SK-N-MC (cell line): ENCODE results near the gene TLE2.

Experiments used
- EZH2 ChIP-seq: fragments of 200-600 bp; sonication (generic); IDR thresholded peaks from one replicate; pipeline ENCODE4 v1.6.1; 2017; ENCODE audit warnings: antibody characterized with exemption
- POLR2AphosphoS5 ChIP-seq: IDR thresholded peaks from 2 replicates; pipeline ENCODE4 v1.6.1; 2012; ENCODE audit warnings: mild to moderate bottlenecking, low read depth, low read length, borderline replicate concordance

DNA sequence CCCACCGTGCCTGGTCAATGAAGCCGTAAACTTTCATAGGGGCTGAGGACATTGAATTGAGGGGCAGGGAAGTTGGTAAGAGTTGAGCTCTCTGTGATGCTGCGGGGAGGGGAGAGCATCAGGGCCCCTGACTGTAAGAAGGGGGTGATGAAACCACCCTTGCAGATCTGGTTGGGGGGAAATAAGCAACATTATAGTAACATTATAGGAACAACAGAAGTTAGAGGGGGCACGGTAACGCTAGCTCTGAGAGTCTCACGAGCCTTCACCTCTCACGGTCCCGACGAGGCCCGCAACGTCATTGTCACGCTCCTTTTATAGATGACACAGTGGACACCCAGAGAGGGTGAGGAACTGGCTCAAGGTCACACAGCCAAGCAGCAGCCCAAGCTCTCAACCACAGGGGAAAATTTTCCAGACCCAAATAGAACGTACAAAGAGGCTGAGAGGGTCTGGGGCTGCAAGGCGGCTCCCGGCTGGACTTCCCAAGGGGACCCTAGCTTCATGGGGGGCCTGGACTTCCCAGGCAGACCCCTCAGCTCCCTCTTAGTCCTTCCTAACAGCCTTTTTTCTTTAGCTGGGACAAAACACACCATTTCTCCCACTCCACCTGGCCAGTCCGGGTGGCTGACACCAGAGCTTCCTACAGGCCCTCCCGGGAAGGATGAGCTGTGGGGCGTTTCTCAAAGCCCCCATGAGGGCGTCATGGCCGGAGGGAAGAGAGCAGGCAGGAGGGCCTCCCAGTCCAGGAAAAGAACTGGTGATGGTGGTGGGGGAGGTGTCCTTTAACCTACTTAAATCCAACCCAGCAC is 29.1 kb upstream of the TLE2 start:
- TF ChIP-seq POLR2AphosphoS5 (no peak), EZH2 (no peak)
